22Rv1 (cell line): ENCODE results near the gene TPRA1.

Experiments
- H3K27ac ChIP-seq: fragments of 450-650 bp; 2 replicates; pipeline ENCODE4 v1.5.1; 2017
- ZFX ChIP-seq: fragments of 450-650 bp; IDR thresholded peaks from 2 replicates; pipeline ENCODE4 v1.6.1; 2017; ENCODE audit warnings: antibody characterized with exemption, borderline replicate concordance
- TF ChIP-seq, protein P1 (sequence below): fragments of 450-650 bp; IDR thresholded peaks from 2 replicates; pipeline ENCODE4 v1.5.1; 2017; ENCODE audit warnings: mild to moderate bottlenecking

Gene TPRA1

DNA sequence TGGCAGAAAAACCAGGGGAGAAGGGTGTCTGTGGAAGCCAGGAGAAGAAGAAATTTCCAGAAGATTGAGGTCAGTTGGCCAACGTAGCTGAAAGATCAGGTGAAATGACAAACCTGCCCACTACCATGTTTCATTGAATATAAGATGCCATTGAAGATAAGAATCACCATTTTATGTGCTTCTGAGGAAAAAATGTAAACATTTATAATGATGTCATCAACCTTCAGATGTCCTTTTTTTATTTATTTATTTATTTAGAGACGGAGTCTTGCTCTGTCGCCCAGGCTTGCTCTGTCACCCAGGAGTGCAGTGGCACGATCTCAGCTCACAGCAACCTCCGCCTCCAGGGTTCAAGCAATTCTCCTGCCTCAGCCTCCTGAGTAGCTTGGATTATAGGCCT, 33.5 kb upstream of the TPRA1 start:
- no peak overlapping the region for H3K27ac ChIP-seq
- TF ChIP-seq, protein P1, sequence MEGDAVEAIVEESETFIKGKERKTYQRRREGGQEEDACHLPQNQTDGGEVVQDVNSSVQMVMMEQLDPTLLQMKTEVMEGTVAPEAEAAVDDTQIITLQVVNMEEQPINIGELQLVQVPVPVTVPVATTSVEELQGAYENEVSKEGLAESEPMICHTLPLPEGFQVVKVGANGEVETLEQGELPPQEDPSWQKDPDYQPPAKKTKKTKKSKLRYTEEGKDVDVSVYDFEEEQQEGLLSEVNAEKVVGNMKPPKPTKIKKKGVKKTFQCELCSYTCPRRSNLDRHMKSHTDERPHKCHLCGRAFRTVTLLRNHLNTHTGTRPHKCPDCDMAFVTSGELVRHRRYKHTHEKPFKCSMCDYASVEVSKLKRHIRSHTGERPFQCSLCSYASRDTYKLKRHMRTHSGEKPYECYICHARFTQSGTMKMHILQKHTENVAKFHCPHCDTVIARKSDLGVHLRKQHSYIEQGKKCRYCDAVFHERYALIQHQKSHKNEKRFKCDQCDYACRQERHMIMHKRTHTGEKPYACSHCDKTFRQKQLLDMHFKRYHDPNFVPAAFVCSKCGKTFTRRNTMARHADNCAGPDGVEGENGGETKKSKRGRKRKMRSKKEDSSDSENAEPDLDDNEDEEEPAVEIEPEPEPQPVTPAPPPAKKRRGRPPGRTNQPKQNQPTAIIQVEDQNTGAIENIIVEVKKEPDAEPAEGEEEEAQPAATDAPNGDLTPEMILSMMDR: no peak
- no peak for TF ChIP-seq ZFX

DNA sequence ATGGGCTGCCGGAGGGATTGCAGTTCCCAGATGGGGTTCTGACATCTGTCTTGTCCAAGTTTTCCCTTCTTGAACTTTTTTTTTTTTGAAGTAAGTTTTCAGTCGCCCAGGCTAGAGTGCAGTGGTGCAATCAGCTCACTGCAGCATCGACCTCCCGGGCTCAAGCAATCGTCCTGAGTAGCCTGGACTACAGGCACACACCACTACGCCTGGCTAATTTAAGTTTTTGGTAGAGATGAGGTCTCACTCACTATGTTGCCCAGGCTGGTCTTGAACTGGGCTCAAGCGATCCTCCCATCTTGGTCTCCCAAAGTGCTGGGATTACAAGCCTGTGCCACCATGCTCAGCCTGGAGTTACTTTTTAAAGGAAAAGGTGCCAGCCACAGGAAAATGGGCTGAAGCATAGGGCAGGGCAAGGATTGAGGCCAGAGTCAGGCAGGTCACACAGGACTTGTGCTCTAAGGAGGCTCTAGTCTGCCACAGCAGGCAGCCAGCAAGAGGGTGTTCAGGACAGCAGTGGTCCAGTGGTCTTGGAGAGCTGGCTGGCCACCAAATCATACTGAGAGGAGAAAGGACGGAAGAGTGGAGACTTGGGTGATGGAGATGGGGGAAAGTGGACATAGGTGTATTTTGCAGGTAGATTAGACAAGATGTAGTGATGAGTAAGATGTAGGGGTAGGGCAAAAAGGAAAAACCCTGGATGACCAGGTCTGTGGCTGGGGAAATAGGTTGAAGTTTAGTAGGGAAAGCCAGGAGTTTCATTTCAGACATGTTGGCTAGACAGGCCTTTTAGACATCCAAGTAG, 32.4 kb upstream of the TPRA1 start:
- no peak for TF ChIP-seq ZFX
- TF ChIP-seq, protein P1: no peak
- no peak overlapping the region for H3K27ac ChIP-seq

DNA sequence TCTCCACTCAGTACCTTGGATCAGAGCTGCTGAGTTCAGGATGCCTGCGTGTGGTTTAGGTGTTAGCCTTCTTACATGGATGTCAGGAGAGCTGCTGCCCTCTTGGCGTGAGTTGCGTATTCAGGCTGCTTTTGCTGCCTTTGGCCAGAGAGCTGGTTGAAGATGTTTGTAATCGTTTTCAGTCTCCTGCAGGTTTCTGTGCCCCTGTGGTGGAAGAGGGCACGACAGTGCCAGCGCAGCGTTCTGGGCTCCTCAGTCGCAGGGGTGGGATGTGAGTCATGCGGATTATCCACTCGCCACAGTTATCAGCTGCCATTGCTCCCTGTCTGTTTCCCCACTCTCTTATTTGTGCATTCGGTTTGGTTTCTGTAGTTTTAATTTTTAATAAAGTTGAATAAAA, 31.5 kb upstream of the TPRA1 start:
- TF ChIP-seq ZFX: no peak
- TF ChIP-seq, protein P1: no peak
- H3K27ac ChIP-seq: no peak overlapping the region

DNA sequence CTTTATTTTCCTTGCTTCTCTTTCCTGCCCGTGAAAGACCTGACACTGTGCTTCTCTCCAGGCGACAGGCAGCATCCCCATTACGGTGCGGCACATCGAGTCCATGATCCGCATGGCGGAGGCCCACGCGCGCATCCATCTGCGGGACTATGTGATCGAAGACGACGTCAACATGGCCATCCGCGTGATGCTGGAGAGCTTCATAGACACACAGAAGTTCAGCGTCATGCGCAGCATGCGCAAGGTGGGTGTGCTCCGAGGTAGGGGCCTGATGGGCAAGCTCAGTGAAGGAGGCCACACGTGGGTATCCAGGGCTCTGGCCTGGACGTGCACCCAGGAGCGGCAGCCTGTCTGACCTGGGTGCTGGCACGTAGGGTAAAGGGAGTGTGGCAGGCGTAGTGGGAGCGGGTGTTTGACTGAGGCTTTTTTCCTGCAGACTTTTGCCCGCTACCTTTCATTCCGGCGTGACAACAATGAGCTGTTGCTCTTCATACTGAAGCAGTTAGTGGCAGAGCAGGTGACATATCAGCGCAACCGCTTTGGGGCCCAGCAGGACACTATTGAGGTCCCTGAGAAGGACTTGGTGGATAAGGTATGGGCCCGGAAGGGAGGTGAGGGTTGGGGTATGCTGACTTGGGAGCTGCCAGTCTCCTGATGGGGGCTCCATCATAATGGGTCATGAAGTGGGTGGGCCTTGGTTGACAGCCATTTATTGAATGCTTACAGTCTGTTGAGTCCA, 30.3 kb upstream of the TPRA1 start:
- TF ChIP-seq, protein P1: no peak
- TF ChIP-seq ZFX: no peak
- no peak overlapping the region for H3K27ac ChIP-seq

DNA sequence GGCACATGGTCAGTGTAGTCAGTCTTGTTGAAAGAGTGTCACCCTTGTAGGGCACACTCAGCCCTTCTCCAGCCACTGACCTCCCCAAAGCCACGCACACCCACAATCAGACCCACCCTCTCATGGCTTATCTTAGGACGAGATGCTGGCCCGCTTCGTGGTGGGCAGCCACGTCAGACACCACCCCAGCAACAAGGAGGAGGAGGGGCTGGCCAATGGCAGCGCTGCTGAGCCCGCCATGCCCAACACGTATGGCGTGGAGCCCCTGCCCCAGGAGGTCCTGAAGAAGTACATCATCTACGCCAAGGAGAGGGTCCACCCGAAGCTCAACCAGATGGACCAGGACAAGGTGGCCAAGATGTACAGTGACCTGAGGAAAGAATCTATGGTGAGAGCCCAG, 28.4 kb upstream of the TPRA1 start:
- TF ChIP-seq, protein P1: no peak
- TF ChIP-seq ZFX: no peak
- H3K27ac ChIP-seq: no peak overlapping the region

DNA sequence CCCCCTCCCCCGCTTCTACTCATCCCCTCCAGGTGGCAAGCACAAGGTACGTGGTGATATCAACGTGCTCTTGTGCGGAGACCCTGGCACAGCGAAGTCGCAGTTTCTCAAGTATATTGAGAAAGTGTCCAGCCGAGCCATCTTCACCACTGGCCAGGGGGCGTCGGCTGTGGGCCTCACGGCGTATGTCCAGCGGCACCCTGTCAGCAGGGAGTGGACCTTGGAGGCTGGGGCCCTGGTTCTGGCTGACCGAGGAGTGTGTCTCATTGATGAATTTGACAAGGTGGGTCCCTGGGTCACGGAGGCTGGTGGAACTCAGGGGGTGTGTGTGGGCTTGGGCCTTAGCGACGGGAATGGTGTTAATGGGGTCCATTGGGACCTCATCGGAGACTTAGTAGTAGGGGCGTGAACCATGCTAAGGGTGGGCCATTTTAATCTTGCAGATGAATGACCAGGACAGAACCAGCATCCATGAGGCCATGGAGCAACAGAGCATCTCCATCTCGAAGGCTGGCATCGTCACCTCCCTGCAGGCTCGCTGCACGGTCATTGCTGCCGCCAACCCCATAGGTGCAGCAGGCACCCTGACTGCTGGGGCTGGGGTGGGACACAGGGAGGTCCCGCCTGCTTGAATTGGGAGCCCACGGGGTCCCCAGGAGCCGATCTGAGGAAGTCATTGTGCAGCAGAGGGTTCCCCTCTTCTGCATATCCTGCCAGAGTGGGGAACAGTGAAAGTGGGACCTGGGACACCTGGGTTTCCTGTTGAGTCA, 26.5 kb upstream of the TPRA1 start:
- no peak overlapping the region for H3K27ac ChIP-seq
- TF ChIP-seq, protein P1: no peak
- no peak for TF ChIP-seq ZFX
